H1 (cell line): ENCODE measurements around the gene NHERF2. TPM values are rescaled to one million over a fixed set of nuclear protein-coding genes. Genes with fewer than 3 reads are reported as not detected.

ENCODE experiments used
- CTCF ChIA-PET: fragments of 300-600 bp; sonication (Branson Sonifier 250); formaldehyde crosslinking; loops from one replicate; lab custom pipeline; 2021; ENCODE audit not compliant: partially characterized antibody; lab: Charles Lee
- POLR2A ChIA-PET: fragments of 300-600 bp; sonication (Branson Sonifier 250); formaldehyde crosslinking; loops from one replicate; lab custom pipeline; 2021; ENCODE audit warnings: inconsistent platforms; ENCODE audit not compliant: partially characterized antibody; lab: Charles Lee
- DNase-seq, 2 experiments: peaks; one replicate each; pipeline versions ENCODE4 v3.0.0 to v3.0.0-alpha.2; 2010 to 2022; ENCODE audit warnings: low spot score in 2 of 2, low read depth in 1 of 2, mixed read lengths in 1 of 2
- FAIRE-seq: peaks from 2 replicates; lab custom pipeline; 2011; peaks lifted over from hg19 to GRCh38; lab: Jason Lieb, UNC
- H2AFZ ChIP-seq: 2 replicates; pipeline ENCODE4 v1.8.1; 2012; ENCODE audit warnings: low read length, inconsistent platforms
- H2AK5ac ChIP-seq: 2 replicates; pipeline ENCODE4 v1.6.1; 2013; ENCODE audit warnings: low read depth, low read length
- H2BK120ac ChIP-seq: replicated peaks from 2 replicates; pipeline ENCODE3; 2013; ENCODE audit warnings: low read depth, low read length, inconsistent platforms
- H2BK12ac ChIP-seq: 2 replicates; pipeline ENCODE4 v1.6.1; 2013; ENCODE audit warnings: low read depth, low read length
- H2BK15ac ChIP-seq: 2 replicates; pipeline ENCODE4 v1.6.1; 2013; ENCODE audit warnings: low read length
- H2BK20ac ChIP-seq: 2 replicates; pipeline ENCODE4 v1.6.1; 2013; ENCODE audit warnings: low read length
- H2BK5ac ChIP-seq: 2 replicates; pipeline ENCODE4 v1.6.1; 2013; ENCODE audit warnings: low read depth, low read length
- H3K14ac ChIP-seq: 2 replicates; pipeline ENCODE4 v1.6.1; 2013; ENCODE audit warnings: inconsistent platforms; ENCODE audit not compliant: insufficient read length
- H3K18ac ChIP-seq: 2 replicates; pipeline ENCODE4 v1.6.1; 2013; ENCODE audit warnings: low read length; ENCODE audit errors: extremely low read depth
- H3K23ac ChIP-seq: 2 replicates; pipeline ENCODE4 v1.6.1; 2013; ENCODE audit warnings: inconsistent platforms; ENCODE audit not compliant: insufficient read length
- H3K23me2 ChIP-seq: 2 replicates; pipeline ENCODE4 v1.6.1; 2013; ENCODE audit warnings: low read depth, low read length
- H3K27ac ChIP-seq: 2 replicates; pipeline ENCODE4 v1.6.1; 2011; ENCODE audit warnings: low read depth, low read length, inconsistent platforms
- H3K27me3 ChIP-seq, 4 experiments: replicated peaks in 1 of 4; 1 replicate in 1 of 4; 2 replicates in 3 of 4; pipeline versions ENCODE4 v1.6.1 to v1.8.1; 2011 to 2013; ENCODE audit warnings: low read length in 3 of 4, mild to moderate bottlenecking in 3 of 4, inconsistent platforms in 2 of 4, mixed read lengths in 2 of 4, moderate library complexity in 1 of 4; ENCODE audit not compliant: control insufficient read depth in 3 of 4, insufficient read depth in 3 of 4; ENCODE audit errors: extremely low read depth in 1 of 4
- H3K36me3 ChIP-seq, 4 experiments: 2 replicates each; pipeline versions ENCODE4 v1.6.1 to v1.8.1; 2011 to 2013; ENCODE audit warnings: mild to moderate bottlenecking in 4 of 4, low read length in 3 of 4, moderate library complexity in 2 of 4, control low read depth in 1 of 4, inconsistent platforms in 1 of 4; ENCODE audit not compliant: insufficient read depth in 4 of 4, control insufficient read depth in 2 of 4
- H3K4ac ChIP-seq: replicated peaks from 2 replicates; pipeline ENCODE3; 2013; ENCODE audit warnings: low read length, low read depth, mixed read lengths, inconsistent platforms; ENCODE audit not compliant: insufficient read length
- H3K4me1 ChIP-seq, 4 experiments: replicated peaks in 1 of 4; 1 replicate in 1 of 4; 2 replicates in 3 of 4; pipeline versions ENCODE4 v1.6.1 to v1.8.1; 2011 to 2013; ENCODE audit warnings: low read length in 3 of 4, inconsistent platforms in 2 of 4, mixed read lengths in 1 of 4; ENCODE audit not compliant: insufficient read depth in 4 of 4, control insufficient read depth in 3 of 4
- H3K4me2 ChIP-seq, 2 experiments: 2 replicates each; pipeline versions ENCODE4 v1.6.1 to v1.8.1; 2011 to 2013; ENCODE audit warnings: low read depth in 2 of 2, low read length in 2 of 2, control low read depth in 1 of 2, inconsistent platforms in 1 of 2, mild to moderate bottlenecking in 1 of 2; ENCODE audit not compliant: insufficient read depth in 1 of 2
- H3K4me3 ChIP-seq, 4 experiments: fragments of 200-600, 300-600 bp in 1 of 4; sonication (generic), shearing (Covaris generic), sonication (Bioruptor Twin) in 1 of 4; 2 replicates each; pipeline versions ENCODE4 v1.5.1 to v1.8.1; 2011 to 2016; ENCODE audit warnings: low read length in 4 of 4, low read depth in 3 of 4, control low read depth in 2 of 4, inconsistent platforms in 2 of 4, mild to moderate bottlenecking in 2 of 4, mixed read lengths in 1 of 4, moderate library complexity in 1 of 4; ENCODE audit not compliant: insufficient read depth in 2 of 4; ENCODE audit errors: extremely low read depth in 1 of 4
- H3K56ac ChIP-seq: replicated peaks from 2 replicates; pipeline ENCODE3; 2013; ENCODE audit warnings: low read depth, mild to moderate bottlenecking, mixed read lengths, low read length, inconsistent platforms; ENCODE audit not compliant: insufficient read length
- H3K79me1 ChIP-seq: 2 replicates; pipeline ENCODE4 v1.6.1; 2013; ENCODE audit warnings: low read depth, low read length, control low read depth
- H3K79me2 ChIP-seq, 2 experiments: 2 replicates each; pipeline versions ENCODE4 v1.6.1 to v1.8.1; 2012 to 2013; ENCODE audit warnings: low read length in 2 of 2, mild to moderate bottlenecking in 2 of 2, inconsistent platforms in 1 of 2; ENCODE audit not compliant: insufficient read depth in 2 of 2, control insufficient read depth in 1 of 2
- H3K9ac ChIP-seq, 4 experiments: replicated peaks in 1 of 4; 1 replicate in 1 of 4; 2 replicates in 3 of 4; pipeline versions ENCODE4 v1.6.1 to v1.8.1; 2011 to 2013; ENCODE audit warnings: low read depth in 3 of 4, low read length in 3 of 4, control low read depth in 2 of 4, mild to moderate bottlenecking in 2 of 4, moderate library complexity in 2 of 4, inconsistent platforms in 1 of 4; ENCODE audit errors: extremely low read depth in 1 of 4
- H3K9me3 ChIP-seq, 2 experiments: 2 replicates each; pipeline versions ENCODE4 v1.6.1 to v1.8.1; 2012 to 2013; ENCODE audit warnings: mild to moderate bottlenecking in 2 of 2, moderate library complexity in 2 of 2, control low read depth in 1 of 2, inconsistent platforms in 1 of 2, low read depth in 1 of 2, low read length in 1 of 2, mixed read lengths in 1 of 2; ENCODE audit not compliant: insufficient read depth in 2 of 2
- H4K20me1 ChIP-seq, 2 experiments: replicated peaks in 1 of 2; 2 replicates each; pipeline versions ENCODE3 to v1.8.1; 2011 to 2013; ENCODE audit warnings: inconsistent platforms in 2 of 2, low read length in 2 of 2, mild to moderate bottlenecking in 1 of 2; ENCODE audit not compliant: insufficient read depth in 2 of 2, control insufficient read depth in 1 of 2
- H4K5ac ChIP-seq: 2 replicates; pipeline ENCODE4 v1.6.1; 2013; ENCODE audit warnings: low read length, low read depth, mixed read lengths, inconsistent platforms; ENCODE audit not compliant: insufficient read length
- H4K8ac ChIP-seq: 2 replicates; pipeline ENCODE4 v1.8.0; 2013; ENCODE audit warnings: mild to moderate bottlenecking, moderate library complexity, low read length, inconsistent platforms; ENCODE audit not compliant: insufficient read depth; ENCODE audit errors: extremely low read depth
- H4K91ac ChIP-seq: replicated peaks from 2 replicates; pipeline ENCODE3; 2013; ENCODE audit warnings: low read length, mixed read lengths, inconsistent platforms; ENCODE audit not compliant: insufficient read length
- BRCA1 ChIP-seq: IDR thresholded peaks from 2 replicates; pipeline ENCODE4 v1.6.1; 2012; ENCODE audit warnings: low read depth, low read length, improper control_type of control experiment
- CBX5 ChIP-seq: fragments of 300-800, 300-1000 bp; sonication (generic); IDR thresholded peaks from 2 replicates; pipeline ENCODE4 v1.7.1; 2016; ENCODE audit warnings: antibody characterized with exemption, low read length, low read depth
- EP300 ChIP-seq, 2 experiments: IDR thresholded peaks; 1 replicate in 1 of 2; 2 replicates in 1 of 2; pipeline ENCODE4 v1.6.1; 2011 to 2012; ENCODE audit warnings: low read depth in 2 of 2, low read length in 2 of 2, mild to moderate bottlenecking in 2 of 2, borderline replicate concordance in 1 of 2, inconsistent platforms in 1 of 2, moderate library complexity in 1 of 2
- KDM1A ChIP-seq: fragments of 200-600, 300-600 bp; sonication (generic); IDR thresholded peaks from 2 replicates; pipeline ENCODE4 v1.7.1; 2016; ENCODE audit warnings: mild to moderate bottlenecking, low read length, borderline replicate concordance
- KDM4A ChIP-seq: IDR thresholded peaks from one replicate; pipeline ENCODE4 v1.7.1; 2012; ENCODE audit warnings: low read depth, mild to moderate bottlenecking, moderate library complexity, low read length, inconsistent platforms; ENCODE audit not compliant: severe bottlenecking
- POU5F1 ChIP-seq: IDR thresholded peaks from 2 replicates; pipeline ENCODE4 v1.6.1; 2011; ENCODE audit warnings: low read depth, mild to moderate bottlenecking, low read length, moderate library complexity
- SIRT6 ChIP-seq: IDR thresholded peaks from one replicate; pipeline ENCODE4 v1.7.1; 2012; ENCODE audit warnings: low read length, inconsistent platforms
- SUZ12 ChIP-seq: fragments of 200-600 bp; sonication (generic); IDR thresholded peaks from 2 replicates; pipeline ENCODE4 v1.6.1; 2012; ENCODE audit warnings: mild to moderate bottlenecking, inconsistent platforms, low read length, moderate library complexity, mixed read lengths
- TAF7 ChIP-seq: optimal IDR thresholded peaks from 2 replicates; pipeline ENCODE3; 2011; ENCODE audit warnings: low read depth, mild to moderate bottlenecking, inconsistent platforms, low read length, moderate library complexity, borderline replicate concordance
- YY1 ChIP-seq: IDR thresholded peaks from 2 replicates; pipeline ENCODE4 v1.6.1; 2011; ENCODE audit warnings: low read depth, mild to moderate bottlenecking, low read length
- ZNF274 ChIP-seq: IDR thresholded peaks from 2 replicates; pipeline ENCODE4 v1.7.0; 2012; ENCODE audit warnings: low read length, borderline replicate concordance; ENCODE audit errors: extremely low read depth
- WGBS, 2 experiments: shearing (Covaris generic) in 1 of 2; methylation state at CpG; one replicate each; pipeline versions ENCODE4 v1.1.6 to v1.1.7; 2013 to 2015; ENCODE audit warnings: low lambda C conversion rate in 2 of 2, mixed read lengths in 2 of 2, inconsistent platforms in 1 of 2, low coverage in 1 of 2, missing lambda C conversion rate in 1 of 2; ENCODE audit not compliant: insufficient replicate concordance in 2 of 2, insufficient coverage in 1 of 2, insufficient read length in 1 of 2; ENCODE audit errors: extremely low coverage in 1 of 2, missing lambda C conversion rate in 1 of 2; 5-methylcytosine and 5-hydroxymethylcytosine counted together
- polyA plus RNA-seq, 7 experiments: library from polyadenylated mRNA; depleted of rRNA in 3 of 7; stranded (reverse) in 5 of 7; unstranded in 2 of 7; fragments of >200 nt in 5 of 7; fragments of 200-250 nt in 2 of 7; gene quantifications; 1 replicate in 5 of 7; 2 replicates in 1 of 7; 4 replicates in 1 of 7; pipeline versions ENCODE4 v1.2.1 to v1.2.3, GENCODE V29; 2011 to 2013; ENCODE audit warnings: missing spikeins in 2 of 7, mixed read lengths in 2 of 7
- total RNA-seq: library from RNA; stranded (reverse); fragmentation: NEBNext Ultra II Directional; extraction: Animal tissue kit (Norgen Biotek cat#: 25700); gene quantifications from 2 replicates; pipeline ENCODE4 v1.2.1, GENCODE V29; 2021

The NHERF2 gene
- total and polyA plus RNA-seq, 2 of the 8 experiments (the other 6 are each of a cell fraction or from before 2014, with no cell fraction given): 13.9 to 19.3 TPM

DNA sequence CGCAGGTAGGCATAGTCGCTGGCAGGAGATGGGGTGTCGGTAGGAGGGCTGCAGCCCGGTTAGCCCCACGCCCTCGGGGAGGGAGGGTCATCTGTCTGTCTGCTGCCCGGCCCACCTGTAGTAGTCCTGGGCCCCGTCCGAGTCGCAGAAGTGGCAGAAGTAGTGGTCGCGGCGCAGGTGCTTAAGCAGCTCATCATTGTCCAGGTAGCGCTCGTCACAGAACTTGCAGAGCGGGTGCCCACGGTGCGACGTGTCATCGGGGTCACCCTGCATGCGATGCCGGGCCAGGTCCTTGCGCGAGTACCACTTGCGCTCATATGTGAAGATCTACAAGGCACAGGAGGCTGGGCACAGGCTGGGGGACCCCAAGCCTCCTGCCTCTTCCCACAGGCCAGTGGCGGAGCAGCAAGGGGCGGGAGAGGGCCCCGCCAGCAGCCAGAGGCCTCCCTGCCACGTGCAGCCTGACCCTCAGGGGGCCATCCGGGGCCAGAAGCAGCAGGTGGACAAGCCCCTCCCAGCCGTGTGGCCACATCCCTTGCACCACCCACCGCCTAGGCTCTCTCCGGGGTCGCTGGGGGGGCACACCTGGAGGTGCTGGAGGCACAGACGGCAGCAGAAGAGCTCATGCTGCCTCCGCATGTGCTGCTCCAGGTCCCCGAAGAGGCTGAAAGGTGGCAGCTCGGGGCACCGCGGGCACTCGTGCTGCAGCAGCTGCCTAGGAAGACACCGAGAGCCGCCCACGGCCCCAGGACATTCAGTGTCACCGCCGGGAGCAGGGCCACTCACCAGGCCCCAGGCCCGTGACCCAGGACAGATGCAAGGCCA, 24.1 kb upstream of the NHERF2 start:
- Histone ChIP-seq H3K27me3 (no peaks in the 10 kb centered on the region), H3K56ac (no peak overlapping the region), H3K4me2 (no peak overlapping the region), H3K18ac (no peak overlapping the region), H3K4me3 (no peak overlapping the region), H4K20me1 (peaks cover 29 to 58% of the 10 kb centered on the region in 2 experiments), H2AFZ (no peak overlapping the region), H2BK15ac (no peak overlapping the region), H3K36me3 (peaks cover 24 to 52% (median 41%) of the 10 kb centered on the region in 4 experiments), H2BK5ac (peak overlapping the region; percentile 44), H4K91ac (no peak overlapping the region)
- POLR2A ChIA-PET: interaction anchor here (1.0 to 4.7 kb wide), 6 partner anchors 9 to 152 kb away, joined by 3 to 37 read pairs (median 11); partner anchors contain the start of genes RNF151, RPS2, SYNGR3 and TRAF7
- no peak for TF ChIP-seq SIRT6
- TF ChIP-seq TAF7: no peak
- no peak for TF ChIP-seq CBX5
- no peak for TF ChIP-seq EP300 (IDR thresholded peaks at IDR 0.05; ENCODE audit: borderline replicate concordance in 1 of 2, low read depth in 2 of 2, low read length in 2 of 2)
- no peak for TF ChIP-seq ZNF274
- no peak for TF ChIP-seq BRCA1
- TF ChIP-seq KDM4A: no peak
- TF ChIP-seq YY1: no peak
- TF ChIP-seq KDM1A: no peak
- TF ChIP-seq POU5F1: no peak
- no peak for TF ChIP-seq SUZ12
- TF ChIP-seq, all 59 proteins: peak for 0
- no peak overlapping the region for H4K5ac ChIP-seq
- H3K9ac ChIP-seq: no peak overlapping the region
- H2BK120ac ChIP-seq: no peak overlapping the region
- H3K27ac ChIP-seq: no peak overlapping the region; the same call in 1 of the 2 replicates
- H3K79me2 ChIP-seq: peaks cover 7 to 34% of the 10 kb centered on the region in 2 experiments; a peak in 3 of 4 replicates
- CTCF ChIA-PET: interaction anchor here (0.8 to 4.3 kb wide), 19 partner anchors 9 to 145 kb away, joined by 4 to 55 read pairs (median 6); partner anchors contain the start of genes NPW, NTHL1, SYNGR3 and TBL3
- H2BK12ac ChIP-seq: no peak overlapping the region
- no peaks in the 10 kb centered on the region for H3K23me2 ChIP-seq
- H3K23ac ChIP-seq: no peak overlapping the region
- FAIRE-seq (no peak), DNase-seq (no peak)
- no peak overlapping the region for H3K4ac ChIP-seq
- 97% methylated on average over 40 of the region's 47 CpGs; no CpG with 5 or more reads in 1 of the 2 experiments for WGBS, 2 experiments
- no peak overlapping the region for H2BK20ac ChIP-seq
- H3K4me1 ChIP-seq: peaks cover 0 to 23% (median 10%) of the 10 kb centered on the region in 4 experiments; a peak in 5 of 7 replicates
- H3K9me3 ChIP-seq: no peaks in the 10 kb centered on the region
- H4K8ac ChIP-seq: peak overlapping the region; percentile 57; the same call in 1 of the 2 replicates
- no peak overlapping the region for H2AK5ac ChIP-seq
- peaks cover 6% of the 10 kb centered on the region; the same call in 1 of the 2 replicates for H3K79me1 ChIP-seq
- H3K14ac ChIP-seq: no peak overlapping the region
